Astrocyte of the spinal cord (primary cell): ENCODE results near the gene SLC9A8.

ENCODE experiments used
- DNase-seq: peaks from one replicate; pipeline ENCODE4 v3.0.0; 2011; ENCODE audit warnings: low read depth, low spot score
- H3K4me3 ChIP-seq: 2 replicates; pipeline ENCODE4 v1.5.1; 2011; ENCODE audit warnings: low read depth, mild to moderate bottlenecking, low read length, moderate library complexity
- CTCF ChIP-seq: IDR thresholded peaks from 2 replicates; pipeline ENCODE4 v1.5.1; 2012; ENCODE audit warnings: low read depth, mild to moderate bottlenecking, low read length, inconsistent platforms
- in situ Hi-C: cut with HindIII; loops from 2 replicates; pipeline ENCODE4 v1.10.0; 2017; ENCODE audit warnings: low sequenced_read_pairs

SLC9A8 gene

GRCh38 chr20:49784291-49784690, 28.3 kb upstream of the SLC9A8 start:
- TF ChIP-seq CTCF = no peak
- no peak for DNase-seq
- H3K4me3 ChIP-seq = no peak overlapping the region
- in situ Hi-C loops = no loop called here

- TF ChIP-seq CTCF = no peak
- H3K4me3 ChIP-seq = no peak overlapping the region
- DNase-seq = no peak
- in situ Hi-C loops = no loop called here
These were observed 27.3 kb upstream of the SLC9A8 start for GRCh38 chr20:49785149-49785851.

GRCh38 chr20:49785852-49786175, 26.8 kb upstream of the SLC9A8 start:
- in situ Hi-C loops = no loop called here
- no peak for DNase-seq
- H3K4me3 ChIP-seq = no peak overlapping the region
- no peak for TF ChIP-seq CTCF

- no peak for DNase-seq
- H3K4me3 ChIP-seq = no peak overlapping the region
- no peak for TF ChIP-seq CTCF
- in situ Hi-C loops = no loop called here
These were observed 26.4 kb upstream of the SLC9A8 start for GRCh38 chr20:49786196-49786595.

GRCh38 chr20:49786668-49787370, 25.8 kb upstream of the SLC9A8 start:
- TF ChIP-seq CTCF = peak; percentile 53
- H3K4me3 ChIP-seq = no peak overlapping the region
- peak; percentile 18 for DNase-seq
- in situ Hi-C loops = no loop called here

GRCh38 chr20:49787371-49788357, 25.0 kb upstream of the SLC9A8 start:
- no peak for DNase-seq
- no peak overlapping the region for H3K4me3 ChIP-seq
- TF ChIP-seq CTCF = no peak
- in situ Hi-C loops = no loop called here
